ENCODE measurements around the gene PAPOLA. TPM values are rescaled to one million over a fixed set of nuclear protein-coding genes. Genes with fewer than 3 reads are reported as not detected.

The PAPOLA gene
- total and polyA plus RNA-seq, 2 donors (not counting 1 experiment from before 2014, with no cell fraction given): 104 to 324 TPM

- ATAC-seq (ENCODE audit: low read depth) (no peak), DNase-seq (no peak)
- Histone ChIP-seq H3K27ac (ENCODE audit: low read length in 2 of 2) (no peak overlapping the region), H3K4me3 (ENCODE audit: control extremely low read depth in 1 of 5, extremely low read depth in 1 of 5, insufficient read depth in 1 of 5, low read depth in 2 of 5, low read length in 4 of 5) (no peak overlapping the region), H3K27me3 (replicated peaks in 1 of 4; ENCODE audit: control extremely low read depth in 1 of 4, control insufficient read depth in 3 of 4, insufficient read depth in 4 of 4, low read length in 3 of 4) (peaks cover 0 to 57% (median 10%) of the 10 kb centered on the region in 4 experiments), H3K79me2 (ENCODE audit: control insufficient read depth, insufficient read depth, low read length) (no peaks in the 10 kb centered on the region), H2AFZ (ENCODE audit: insufficient read depth, low read depth, low read length, poor library complexity, severe bottlenecking) (no peak overlapping the region), H3K9me3 (ENCODE audit: control extremely low read depth in 1 of 3, control insufficient read depth in 2 of 3, insufficient read depth in 1 of 3, low read length in 2 of 3) (no peaks in the 10 kb centered on the region), H3K4me1 (ENCODE audit: control insufficient read depth in 2 of 2, insufficient read depth in 2 of 2, low read length in 2 of 2) (peaks cover 1 to 10% of the 10 kb centered on the region in 2 donors), H3K4me2 (replicated peaks; ENCODE audit: low read depth, low read length, poor library complexity, severe bottlenecking) (no peak overlapping the region), H4K20me1 (ENCODE audit: control insufficient read depth, insufficient read depth, low read length, poor library complexity, severe bottlenecking) (no peaks in the 10 kb centered on the region), H3K9ac (ENCODE audit: low read length) (no peak overlapping the region), H3K36me3 (replicated peaks in 1 of 2; ENCODE audit: control extremely low read depth in 1 of 2, control insufficient read depth in 1 of 2, extremely low read depth in 1 of 2, insufficient read depth in 2 of 2, low read length in 1 of 2) (no peaks in the 10 kb centered on the region)
- Mint-ChIP-seq H3K9me3 (ENCODE audit: insufficient read depth) (no peaks in the 10 kb centered on the region), H3K4me3 (no peak overlapping the region), H3K27ac (no peak overlapping the region), H3K4me1 (peaks cover 21% of the 10 kb centered on the region), H3K27me3 (peaks cover 28% of the 10 kb centered on the region)
- ChIA-PET POLR2A (no interaction called here), CTCF (no interaction called here)
- 93% methylated on average over 21 of the region's 21 CpGs for WGBS (ENCODE audit: insufficient coverage)
- intact Hi-C loops (cut with micrococcal nuclease): no loop called here
- TF ChIP-seq EZH2 (IDR thresholded peaks at IDR 0.05; ENCODE audit: borderline replicate concordance, insufficient read depth, low read depth, low read length, poor library complexity, severe bottlenecking) (no peak), CTCF (IDR thresholded peaks at IDR 0.05) (no peak)
Observed at GRCh38 chr14:96586921-96587822, 85.0 kb downstream of the PAPOLA start.

GRCh38 chr14:96587823-96588385, 85.7 kb downstream of the PAPOLA start:
- WGBS (ENCODE audit: insufficient coverage): 98% methylated on average over 6 of the region's 6 CpGs
- CTCF ChIA-PET: no interaction called here

More at GRCh38 chr14:96587823-96588385, 85.7 kb downstream of the PAPOLA start:
- POLR2A ChIA-PET: no interaction called here
- peaks cover 6 to 17% of the 10 kb centered on the region in 2 donors for H3K4me1 ChIP-seq (ENCODE audit: control insufficient read depth in 2 of 2, insufficient read depth in 2 of 2, low read length in 2 of 2)
- TF ChIP-seq EZH2 (IDR thresholded peaks at IDR 0.05; ENCODE audit: borderline replicate concordance, insufficient read depth, low read depth, low read length, poor library complexity, severe bottlenecking) (no peak), CTCF (IDR thresholded peaks at IDR 0.05) (no peak)
- Mint-ChIP-seq H3K4me3 (no peak overlapping the region), H3K27ac (no peak overlapping the region), H3K27me3 (peaks cover 30% of the 10 kb centered on the region), H3K9me3 (ENCODE audit: insufficient read depth) (no peaks in the 10 kb centered on the region), H3K4me1 (peaks cover 22% of the 10 kb centered on the region)
- no peaks in the 10 kb centered on the region for H3K36me3 ChIP-seq (replicated peaks in 1 of 2; ENCODE audit: control extremely low read depth in 1 of 2, control insufficient read depth in 1 of 2, extremely low read depth in 1 of 2, insufficient read depth in 2 of 2, low read length in 1 of 2)
- no peak overlapping the region for H2AFZ ChIP-seq (ENCODE audit: insufficient read depth, low read depth, low read length, poor library complexity, severe bottlenecking)
- peaks cover 0 to 63% (median 11%) of the 10 kb centered on the region in 4 experiments for H3K27me3 ChIP-seq (replicated peaks in 1 of 4; ENCODE audit: control extremely low read depth in 1 of 4, control insufficient read depth in 3 of 4, insufficient read depth in 4 of 4, low read length in 3 of 4)
- ATAC-seq (ENCODE audit: low read depth) (no peak), DNase-seq (no peak)
- H3K4me3 ChIP-seq (ENCODE audit: control extremely low read depth in 1 of 5, extremely low read depth in 1 of 5, insufficient read depth in 1 of 5, low read depth in 2 of 5, low read length in 4 of 5): no peak overlapping the region
- intact Hi-C loops (cut with micrococcal nuclease): no loop called here
- H3K79me2 ChIP-seq (ENCODE audit: control insufficient read depth, insufficient read depth, low read length): no peaks in the 10 kb centered on the region
- H3K4me2 ChIP-seq (replicated peaks; ENCODE audit: low read depth, low read length, poor library complexity, severe bottlenecking): no peak overlapping the region
- no peak overlapping the region for H3K9ac ChIP-seq (ENCODE audit: low read length)
- no peak overlapping the region for H3K27ac ChIP-seq (ENCODE audit: low read length in 2 of 2)
- H3K9me3 ChIP-seq (ENCODE audit: control extremely low read depth in 1 of 3, control insufficient read depth in 2 of 3, insufficient read depth in 1 of 3, low read length in 2 of 3): no peaks in the 10 kb centered on the region
- no peaks in the 10 kb centered on the region for H4K20me1 ChIP-seq (ENCODE audit: control insufficient read depth, insufficient read depth, low read length, poor library complexity, severe bottlenecking)
